Gastrocnemius medialis (tissue), 4 donors: Measurements from ENCODE around the gene AHI1.

Source experiments
- CTCF ChIP-seq, 5 experiments: fragments of 450-650 bp in 3 of 5; fragments of 200-600 bp in 2 of 5; sonication (generic) in 2 of 5; IDR thresholded peaks in 4 of 5; conservative IDR thresholded peaks in 1 of 5; 1 replicate in 4 of 5; 2 replicates in 1 of 5; pipeline ENCODE4 v1.5.1; 2016 to 2019; ENCODE audit warnings: antibody characterized with exemption in 5 of 5, mild to moderate bottlenecking in 3 of 5, moderate library complexity in 3 of 5
- POLR2A ChIP-seq, 2 donors: fragments of 450-650 bp; IDR thresholded peaks; one replicate each; pipeline ENCODE4 v1.6.1; 2017; ENCODE audit warnings: antibody characterized with exemption in 2 of 2, mild to moderate bottlenecking in 2 of 2, moderate library complexity in 2 of 2

GRCh38 chr6:135490381-135490780 is 7.2 kb downstream of the AHI1 start:
- TF ChIP-seq CTCF (IDR thresholded peaks at IDR 0.05 in 4 of 5, conservative IDR thresholded peaks at IDR 0.05 in 1 of 5) (no peak), POLR2A (IDR thresholded peaks at IDR 0.05) (no peak)
